HL-60 (cell line): ENCODE data around the gene ANXA1.

Experiments used
- POLR2AphosphoS5 ChIP-seq: IDR thresholded peaks from 2 replicates; pipeline ENCODE4 v1.6.1; 2012; ENCODE audit warnings: low read depth
- SPI1 ChIP-seq: IDR thresholded peaks from 2 replicates; pipeline ENCODE4 v1.6.1; 2012; ENCODE audit warnings: low read depth, mild to moderate bottlenecking, borderline replicate concordance
- TF ChIP-seq, protein P1 (sequence below): IDR thresholded peaks from one replicate; pipeline ENCODE4 v1.5.1; 2011; ENCODE audit warnings: low read length, control low read depth, inconsistent platforms; ENCODE audit not compliant: insufficient read depth
- TF ChIP-seq, protein P2 (sequence below): IDR thresholded peaks from 2 replicates; pipeline ENCODE4 v1.6.1; 2012; ENCODE audit warnings: low read depth; ENCODE audit not compliant: insufficient replicate concordance

DNA sequence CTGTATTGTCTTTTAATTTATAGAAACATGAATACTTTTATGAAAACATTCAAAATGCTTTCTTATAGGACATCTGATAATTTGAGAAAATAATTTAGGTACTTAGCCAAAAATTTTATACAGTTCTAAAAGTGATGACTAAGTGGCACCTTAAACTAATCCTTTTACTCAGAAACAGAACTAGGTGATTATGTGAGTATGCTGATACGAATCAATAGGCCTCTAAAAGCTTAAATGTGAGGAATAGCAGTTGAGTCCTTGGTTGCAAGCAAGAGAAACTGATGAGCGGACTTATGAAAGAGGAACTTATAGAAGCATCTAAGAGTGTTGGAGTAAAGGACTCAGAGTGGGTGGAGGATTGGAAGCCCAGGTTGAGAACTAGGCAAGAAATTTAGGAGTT is 26.4 kb downstream of the ANXA1 start:
- TF ChIP-seq, protein P1, sequence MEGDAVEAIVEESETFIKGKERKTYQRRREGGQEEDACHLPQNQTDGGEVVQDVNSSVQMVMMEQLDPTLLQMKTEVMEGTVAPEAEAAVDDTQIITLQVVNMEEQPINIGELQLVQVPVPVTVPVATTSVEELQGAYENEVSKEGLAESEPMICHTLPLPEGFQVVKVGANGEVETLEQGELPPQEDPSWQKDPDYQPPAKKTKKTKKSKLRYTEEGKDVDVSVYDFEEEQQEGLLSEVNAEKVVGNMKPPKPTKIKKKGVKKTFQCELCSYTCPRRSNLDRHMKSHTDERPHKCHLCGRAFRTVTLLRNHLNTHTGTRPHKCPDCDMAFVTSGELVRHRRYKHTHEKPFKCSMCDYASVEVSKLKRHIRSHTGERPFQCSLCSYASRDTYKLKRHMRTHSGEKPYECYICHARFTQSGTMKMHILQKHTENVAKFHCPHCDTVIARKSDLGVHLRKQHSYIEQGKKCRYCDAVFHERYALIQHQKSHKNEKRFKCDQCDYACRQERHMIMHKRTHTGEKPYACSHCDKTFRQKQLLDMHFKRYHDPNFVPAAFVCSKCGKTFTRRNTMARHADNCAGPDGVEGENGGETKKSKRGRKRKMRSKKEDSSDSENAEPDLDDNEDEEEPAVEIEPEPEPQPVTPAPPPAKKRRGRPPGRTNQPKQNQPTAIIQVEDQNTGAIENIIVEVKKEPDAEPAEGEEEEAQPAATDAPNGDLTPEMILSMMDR, result no peak
- no peak for TF ChIP-seq SPI1
- TF ChIP-seq, protein P2, sequence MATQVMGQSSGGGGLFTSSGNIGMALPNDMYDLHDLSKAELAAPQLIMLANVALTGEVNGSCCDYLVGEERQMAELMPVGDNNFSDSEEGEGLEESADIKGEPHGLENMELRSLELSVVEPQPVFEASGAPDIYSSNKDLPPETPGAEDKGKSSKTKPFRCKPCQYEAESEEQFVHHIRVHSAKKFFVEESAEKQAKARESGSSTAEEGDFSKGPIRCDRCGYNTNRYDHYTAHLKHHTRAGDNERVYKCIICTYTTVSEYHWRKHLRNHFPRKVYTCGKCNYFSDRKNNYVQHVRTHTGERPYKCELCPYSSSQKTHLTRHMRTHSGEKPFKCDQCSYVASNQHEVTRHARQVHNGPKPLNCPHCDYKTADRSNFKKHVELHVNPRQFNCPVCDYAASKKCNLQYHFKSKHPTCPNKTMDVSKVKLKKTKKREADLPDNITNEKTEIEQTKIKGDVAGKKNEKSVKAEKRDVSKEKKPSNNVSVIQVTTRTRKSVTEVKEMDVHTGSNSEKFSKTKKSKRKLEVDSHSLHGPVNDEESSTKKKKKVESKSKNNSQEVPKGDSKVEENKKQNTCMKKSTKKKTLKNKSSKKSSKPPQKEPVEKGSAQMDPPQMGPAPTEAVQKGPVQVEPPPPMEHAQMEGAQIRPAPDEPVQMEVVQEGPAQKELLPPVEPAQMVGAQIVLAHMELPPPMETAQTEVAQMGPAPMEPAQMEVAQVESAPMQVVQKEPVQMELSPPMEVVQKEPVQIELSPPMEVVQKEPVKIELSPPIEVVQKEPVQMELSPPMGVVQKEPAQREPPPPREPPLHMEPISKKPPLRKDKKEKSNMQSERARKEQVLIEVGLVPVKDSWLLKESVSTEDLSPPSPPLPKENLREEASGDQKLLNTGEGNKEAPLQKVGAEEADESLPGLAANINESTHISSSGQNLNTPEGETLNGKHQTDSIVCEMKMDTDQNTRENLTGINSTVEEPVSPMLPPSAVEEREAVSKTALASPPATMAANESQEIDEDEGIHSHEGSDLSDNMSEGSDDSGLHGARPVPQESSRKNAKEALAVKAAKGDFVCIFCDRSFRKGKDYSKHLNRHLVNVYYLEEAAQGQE, result no peak
- TF ChIP-seq POLR2AphosphoS5, result no peak
